Measurements from ENCODE around the gene TSEN15. TPM values are rescaled to one million over a fixed set of nuclear protein-coding genes. Genes with fewer than 3 reads are reported as not detected.

TSEN15 gene
- total RNA-seq, 1 experiment from 2014 or later, result 97.5 TPM

- H3K4me3 Mint-ChIP-seq (ENCODE audit: unreplicated experiment), result no peak overlapping the region
- no peak overlapping the region for H3K27ac Mint-ChIP-seq (ENCODE audit: low read depth, unreplicated experiment)
- H3K9me3 Mint-ChIP-seq (ENCODE audit: unreplicated experiment), result peaks cover 12% of the 10 kb centered on the region
- DNase-seq (ENCODE audit: unreplicated experiment), result no peak
- ChIA-PET POLR2A (no interaction called here), CTCF (no interaction called here)
- TF ChIP-seq CTCF (IDR thresholded peaks at IDR 0.05; ENCODE audit: unreplicated experiment), result no peak
- peaks cover 6% of the 10 kb centered on the region for H3K36me3 Mint-ChIP-seq (ENCODE audit: insufficient read depth, unreplicated experiment)
- no peaks in the 10 kb centered on the region for H3K4me1 Mint-ChIP-seq (ENCODE audit: insufficient read depth, unreplicated experiment)
- intact Hi-C loops (cut with micrococcal nuclease), result no loop called here
- no TSS peak for BruUV-seq (replicated peaks)
- no peaks in the 10 kb centered on the region for H3K27me3 Mint-ChIP-seq (ENCODE audit: insufficient read depth, unreplicated experiment)
Observed at GRCh38 chr1:184110272-184111204, 59.0 kb downstream of the TSEN15 start.

GRCh38 chr1:184112176-184112948 lies 60.8 kb downstream of the TSEN15 start:
- H3K4me3 Mint-ChIP-seq (ENCODE audit: unreplicated experiment), result no peak overlapping the region
- DNase-seq (ENCODE audit: unreplicated experiment), result peak; percentile 20
- BruUV-seq (replicated peaks), result no TSS peak

GRCh38 chr1:184113251-184113650 lies 61.7 kb downstream of the TSEN15 start:
- Mint-ChIP-seq H3K4me3 (ENCODE audit: unreplicated experiment) (no peak overlapping the region), H3K4me1 (ENCODE audit: insufficient read depth, unreplicated experiment) (peaks cover 6% of the 10 kb centered on the region), H3K9me3 (ENCODE audit: unreplicated experiment) (no peaks in the 10 kb centered on the region), H3K27me3 (ENCODE audit: insufficient read depth, unreplicated experiment) (no peaks in the 10 kb centered on the region), H3K27ac (ENCODE audit: low read depth, unreplicated experiment) (no peak overlapping the region), H3K36me3 (ENCODE audit: insufficient read depth, unreplicated experiment) (peaks cover 6% of the 10 kb centered on the region)
- ChIA-PET POLR2A (no interaction called here), CTCF (interaction anchor here (0.6 to 1.5 kb wide), 6 partner anchors 10 to 378 kb away, joined by 3 to 5 read pairs (median 3); no protein-coding TSS in a partner anchor)
- TF ChIP-seq CTCF (IDR thresholded peaks at IDR 0.05; ENCODE audit: unreplicated experiment), result no peak
- no peak for DNase-seq (ENCODE audit: unreplicated experiment)
- intact Hi-C loops (cut with micrococcal nuclease), result no loop called here
- BruUV-seq (replicated peaks), result no TSS peak

More at GRCh38 chr1:184112176-184112948, 60.8 kb downstream of the TSEN15 start:
- peaks cover 6% of the 10 kb centered on the region for H3K36me3 Mint-ChIP-seq (ENCODE audit: insufficient read depth, unreplicated experiment)
- POLR2A ChIA-PET, result interaction anchor here (0.7 to 1.4 kb wide), 3 partner anchors 25 to 640 kb away, joined by 3 to 4 read pairs (median 3); partner anchors contain the start of gene SMG7
- H3K27me3 Mint-ChIP-seq (ENCODE audit: insufficient read depth, unreplicated experiment), result no peaks in the 10 kb centered on the region
- no peak overlapping the region for H3K27ac Mint-ChIP-seq (ENCODE audit: low read depth, unreplicated experiment)
- intact Hi-C loops (cut with micrococcal nuclease), result no loop called here
- H3K4me1 Mint-ChIP-seq (ENCODE audit: insufficient read depth, unreplicated experiment), result no peaks in the 10 kb centered on the region
- no peak for TF ChIP-seq CTCF (IDR thresholded peaks at IDR 0.05; ENCODE audit: unreplicated experiment)
- H3K9me3 Mint-ChIP-seq (ENCODE audit: unreplicated experiment), result no peaks in the 10 kb centered on the region
- CTCF ChIA-PET, result interaction anchor here (0.6 to 1.5 kb wide), 6 partner anchors 9 to 588 kb away, joined by 3 to 5 read pairs (median 3); no protein-coding TSS in a partner anchor

Data from MCF 10A (cell line).